GM21576 (cell line): ENCODE data around the gene ZNF362.

Experiments
- ATAC-seq: cut with Tn5 transposase; IDR thresholded peaks from one replicate; pipeline ENCODE4 v1.9.1; 2021; ENCODE audit warnings: mild to moderate bottlenecking, moderate library complexity; ENCODE audit not compliant: unreplicated experiment

The ZNF362 gene

GRCh38 chr1:33323663-33324477 is 67.6 kb downstream of the ZNF362 start:
- no peak for ATAC-seq

GRCh38 chr1:33324677-33325575 is 68.6 kb downstream of the ZNF362 start:
- ATAC-seq, result no peak

DNA sequence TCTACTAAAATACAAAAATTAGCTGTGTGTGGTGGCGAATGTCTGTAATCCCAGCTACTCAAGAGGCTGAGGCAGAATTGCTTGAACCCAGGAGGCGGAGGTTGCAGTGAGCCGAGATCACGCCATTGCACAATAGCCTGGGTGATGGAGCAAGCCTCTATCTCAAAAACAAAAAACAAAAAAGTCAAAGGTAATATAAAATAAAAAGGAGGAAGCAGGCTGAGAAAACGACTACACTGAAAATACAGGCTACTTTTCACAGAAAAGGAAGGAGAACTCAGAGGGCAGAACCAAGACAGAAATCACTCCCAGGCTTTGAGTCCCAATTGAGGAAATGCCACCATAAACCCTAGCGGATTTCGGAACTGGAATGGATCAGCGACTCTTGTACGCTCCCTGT is 70.5 kb downstream of the ZNF362 start:
- no peak for ATAC-seq

DNA sequence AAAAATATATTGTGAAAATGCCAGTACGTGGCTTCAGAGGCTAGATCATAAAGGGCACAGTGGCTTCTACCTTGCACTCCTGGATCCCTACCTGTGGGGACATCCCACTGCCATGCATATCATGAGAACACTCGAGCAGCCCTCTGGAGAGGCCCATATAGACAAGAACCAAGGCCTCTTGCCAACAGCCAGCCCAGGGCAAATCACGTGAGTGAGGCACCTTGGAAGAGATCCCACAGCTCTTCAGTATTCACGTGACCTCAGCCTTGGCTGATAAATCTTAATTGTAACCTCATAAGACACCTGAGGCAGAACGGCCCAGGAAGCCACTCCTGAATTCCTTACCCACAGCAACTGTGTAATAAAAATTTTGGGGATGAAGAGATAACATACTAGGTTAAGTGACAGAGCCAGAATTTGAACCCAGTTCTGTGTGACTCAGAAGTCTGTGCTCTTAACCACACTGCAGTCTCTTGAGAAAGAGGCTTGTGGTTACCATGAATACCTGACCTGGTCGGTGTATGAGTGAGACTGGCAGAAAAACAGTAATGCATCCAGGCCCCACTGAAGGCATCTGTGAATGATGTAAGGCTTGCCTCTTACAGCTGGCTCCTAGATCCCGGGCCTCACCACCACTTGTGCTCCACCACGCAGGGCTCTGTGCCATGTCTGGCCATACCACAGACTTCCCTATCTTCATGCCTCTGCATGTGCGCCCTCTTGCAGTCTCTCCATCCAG is 71.5 kb downstream of the ZNF362 start:
- no peak for ATAC-seq

- no peak for ATAC-seq
These were observed 72.5 kb downstream of the ZNF362 start for GRCh38 chr1:33328817-33329216.

DNA sequence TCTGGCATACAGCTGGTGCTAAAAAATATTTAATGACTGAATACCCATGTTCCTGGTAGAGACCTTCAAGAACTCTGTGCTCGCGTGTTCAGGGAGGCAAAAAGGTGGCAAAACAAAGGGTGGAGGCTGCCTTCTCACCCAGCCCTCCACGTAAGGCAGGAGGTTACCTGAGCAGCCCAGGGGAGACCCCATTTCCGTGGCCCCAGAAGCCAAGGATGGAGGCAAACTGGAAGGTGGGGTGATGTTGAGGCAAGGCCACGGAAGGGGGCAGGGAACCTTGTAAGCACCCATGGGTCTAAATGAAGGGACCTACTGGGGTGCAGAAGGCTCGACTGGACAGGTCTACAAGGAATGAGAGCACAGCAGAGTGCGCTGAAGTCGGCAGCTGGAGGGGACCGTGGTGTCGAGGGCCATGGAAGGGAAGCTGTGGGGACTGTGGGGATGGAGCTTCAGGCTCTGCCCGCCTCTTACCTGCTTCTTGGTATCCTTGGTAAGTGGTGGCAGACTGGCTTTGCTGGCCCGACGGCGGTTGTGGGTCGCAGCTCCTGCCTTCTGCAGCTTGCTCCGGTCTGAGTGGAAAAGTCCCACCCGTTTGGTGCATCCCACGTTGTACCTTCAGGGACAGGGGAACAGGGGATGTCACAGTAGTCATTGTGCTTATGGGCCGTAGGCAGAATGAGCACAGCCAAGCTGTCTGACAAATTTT is 73.5 kb downstream of the ZNF362 start:
- ATAC-seq, result no peak

DNA sequence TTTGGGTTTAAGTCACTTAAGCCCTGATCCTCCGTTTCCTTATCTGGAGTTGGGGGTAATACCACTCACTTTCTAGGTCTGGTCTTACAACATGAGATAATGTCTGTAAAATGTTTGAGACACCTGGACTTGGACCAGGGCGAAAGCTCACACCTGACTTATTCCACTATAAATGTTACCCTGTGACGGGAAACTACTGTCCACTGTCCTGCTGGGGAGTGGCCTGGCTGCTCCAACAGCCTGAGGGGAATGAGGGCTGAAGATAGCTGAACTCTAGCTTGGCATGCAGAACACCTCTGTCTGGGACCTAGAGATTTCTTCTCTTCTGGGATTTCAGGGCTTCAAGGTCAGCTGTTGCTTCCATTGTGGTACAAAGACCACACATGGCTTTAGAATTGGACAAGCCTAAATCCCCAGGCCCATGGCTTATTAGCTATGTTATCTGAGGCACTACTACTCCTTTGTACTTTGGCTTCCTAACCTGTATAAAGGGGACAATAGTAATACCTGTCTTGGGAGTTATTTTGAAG is 74.1 kb downstream of the ZNF362 start:
- no peak for ATAC-seq

GRCh38 chr1:33330906-33331305 is 74.6 kb downstream of the ZNF362 start:
- ATAC-seq, result no peak

- no peak for ATAC-seq
These were observed 75.4 kb downstream of the ZNF362 start for GRCh38 chr1:33331444-33332356.

DNA sequence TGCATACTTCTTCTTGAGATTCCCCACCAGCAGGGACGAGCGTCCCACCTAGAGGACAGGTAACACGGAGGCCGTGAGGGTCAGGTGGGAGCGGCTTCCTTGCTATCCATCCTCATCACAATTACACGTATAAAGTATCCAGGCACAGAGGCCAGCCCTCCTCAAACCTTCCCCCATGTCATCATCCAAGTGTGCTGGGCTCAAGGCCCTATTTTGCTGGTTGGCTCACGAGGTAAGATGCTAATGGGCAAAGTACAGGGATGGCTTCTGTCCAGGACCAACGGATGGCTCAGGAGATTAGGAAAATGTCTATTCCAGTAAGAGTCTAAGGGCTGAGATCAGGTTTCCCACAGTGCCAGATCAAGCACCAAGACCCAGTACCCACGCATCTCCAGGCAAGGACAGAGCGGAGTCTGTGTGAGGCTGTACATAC is 76.1 kb downstream of the ZNF362 start:
- ATAC-seq, result no peak

- ATAC-seq, result no peak
These were observed 76.6 kb downstream of the ZNF362 start for GRCh38 chr1:33332881-33333280.

GRCh38 chr1:33334081-33334552 is 77.8 kb downstream of the ZNF362 start:
- ATAC-seq, result no peak

GRCh38 chr1:33335020-33335419 is 78.7 kb downstream of the ZNF362 start:
- ATAC-seq, result no peak

DNA sequence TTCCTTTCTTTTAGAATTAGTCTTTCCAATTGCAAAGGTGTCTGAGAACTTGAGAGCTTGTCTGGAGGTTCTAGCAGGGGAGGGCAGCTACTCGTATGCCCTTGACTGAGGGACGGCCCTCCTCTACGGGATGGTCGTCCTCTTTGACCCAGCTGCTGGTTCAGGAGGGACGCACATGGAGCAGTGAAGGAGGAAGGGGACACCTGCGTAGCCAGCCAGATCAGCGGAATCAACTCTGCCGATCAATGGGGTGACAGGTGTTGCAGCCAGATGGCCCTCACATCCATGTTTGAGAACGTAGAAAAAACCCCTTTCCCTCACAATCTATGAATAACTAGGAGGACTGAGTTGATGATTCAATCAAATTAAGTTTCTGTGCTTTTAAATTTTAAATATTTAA is 80.3 kb downstream of the ZNF362 start:
- ATAC-seq, result no peak

GRCh38 chr1:33337441-33337840 is 81.1 kb downstream of the ZNF362 start:
- no peak for ATAC-seq

DNA sequence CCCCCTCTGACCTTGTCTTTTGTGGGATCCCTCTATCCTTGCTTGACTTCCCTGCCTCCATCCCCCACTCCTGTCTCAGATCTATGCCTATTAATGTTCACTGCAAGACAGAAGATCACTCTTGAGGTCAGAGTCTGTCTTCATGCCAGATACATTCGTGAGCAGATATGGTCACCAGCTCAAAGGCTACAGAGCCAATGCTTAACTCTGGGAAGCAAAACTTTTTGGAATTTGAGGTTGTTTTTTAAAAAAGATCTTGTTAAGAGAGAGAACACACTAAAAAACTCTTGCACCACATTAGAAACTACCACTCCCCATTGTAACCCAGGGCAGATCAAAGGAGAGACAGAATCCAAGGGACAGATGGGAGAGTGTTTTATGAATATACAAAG is 81.8 kb downstream of the ZNF362 start:
- ATAC-seq, result no peak

DNA sequence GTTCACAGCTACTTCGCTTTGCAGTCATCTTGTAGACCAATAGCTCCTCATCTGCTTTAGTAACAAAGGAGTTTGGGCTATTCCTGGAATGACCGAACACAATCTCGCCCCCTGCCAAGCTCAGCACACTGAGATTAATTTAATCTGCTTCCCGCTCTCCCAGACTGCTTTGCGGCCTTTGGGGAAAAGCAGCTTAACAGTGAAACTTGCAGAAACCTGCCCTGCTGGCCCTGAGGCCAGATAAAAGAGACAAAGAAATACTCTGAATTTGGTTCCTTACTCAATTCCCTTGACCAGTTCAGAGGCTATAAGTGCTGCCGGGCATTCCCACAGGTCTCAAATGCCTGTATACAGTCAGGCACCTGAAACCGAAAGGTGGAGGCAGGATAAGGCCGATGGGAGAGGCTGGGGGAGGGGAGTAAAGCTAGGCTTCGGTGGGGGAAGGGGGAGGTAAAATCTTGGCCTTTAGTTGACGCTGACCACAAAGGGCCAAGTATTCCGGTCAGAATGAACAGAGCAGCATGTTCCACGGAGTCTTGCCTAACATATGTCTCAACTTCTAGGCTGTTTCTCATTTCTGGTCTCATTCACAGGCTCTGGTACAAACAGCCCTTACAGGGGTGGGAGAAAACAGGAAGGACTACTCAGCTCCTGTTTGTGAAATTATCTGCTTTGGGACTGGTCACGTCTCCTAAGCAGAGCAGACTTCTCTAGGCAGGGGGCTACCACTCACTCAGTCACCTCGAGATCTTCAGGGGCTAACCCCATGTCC is 82.3 kb downstream of the ZNF362 start:
- no peak for ATAC-seq

GRCh38 chr1:33339413-33339812 is 83.1 kb downstream of the ZNF362 start:
- no peak for ATAC-seq
